ENCODE results near the gene COA8. TPM values are rescaled to one million over a fixed set of nuclear protein-coding genes. Genes with fewer than 3 reads are reported as not detected.
A peak's percentile ranks its signal among the peaks of the same experiment; 100 is the strongest.

COA8 gene
- total and polyA plus RNA-seq, 11 donors: 30.6 to 109 (median 45.9) TPM

DNA sequence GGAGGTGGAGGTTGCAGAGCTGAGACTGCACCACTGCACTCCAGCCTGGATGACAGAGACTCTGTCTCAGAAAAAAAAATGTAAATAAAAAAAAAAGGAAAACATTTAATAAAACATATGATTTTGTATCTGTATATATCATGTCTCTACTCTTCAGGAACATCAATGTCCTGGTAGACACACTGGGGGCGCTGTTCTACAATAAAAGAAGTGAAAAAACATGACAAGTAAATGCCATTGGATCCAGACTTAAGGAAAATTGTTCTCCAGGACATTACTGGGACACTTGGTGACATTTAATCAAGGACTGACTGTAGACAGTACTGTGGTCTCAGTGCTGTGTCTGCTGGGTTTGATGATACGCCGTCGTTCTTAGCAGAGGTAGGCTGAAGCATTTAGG is 50.8 kb downstream of the COA8 start:
- H3K4me1 ChIP-seq: peaks cover 0 to 3% (median under 1%) of the 10 kb centered on the region in 12 donors
- peak in 1 of 4 donors; percentile 52 for ATAC-seq
- no peak for DNase-seq
- H3K9me3 ChIP-seq: peaks cover 0 to 14% (median 9%) of the 10 kb centered on the region in 12 donors
- WGBS, 4 donors: 78 to 97% (median 86%) methylated on average over 4 of the region's 4 CpGs
- H3K36me3 ChIP-seq: no peaks in the 10 kb centered on the region
- H3K27me3 ChIP-seq: no peaks in the 10 kb centered on the region
- TF ChIP-seq, protein P1, sequence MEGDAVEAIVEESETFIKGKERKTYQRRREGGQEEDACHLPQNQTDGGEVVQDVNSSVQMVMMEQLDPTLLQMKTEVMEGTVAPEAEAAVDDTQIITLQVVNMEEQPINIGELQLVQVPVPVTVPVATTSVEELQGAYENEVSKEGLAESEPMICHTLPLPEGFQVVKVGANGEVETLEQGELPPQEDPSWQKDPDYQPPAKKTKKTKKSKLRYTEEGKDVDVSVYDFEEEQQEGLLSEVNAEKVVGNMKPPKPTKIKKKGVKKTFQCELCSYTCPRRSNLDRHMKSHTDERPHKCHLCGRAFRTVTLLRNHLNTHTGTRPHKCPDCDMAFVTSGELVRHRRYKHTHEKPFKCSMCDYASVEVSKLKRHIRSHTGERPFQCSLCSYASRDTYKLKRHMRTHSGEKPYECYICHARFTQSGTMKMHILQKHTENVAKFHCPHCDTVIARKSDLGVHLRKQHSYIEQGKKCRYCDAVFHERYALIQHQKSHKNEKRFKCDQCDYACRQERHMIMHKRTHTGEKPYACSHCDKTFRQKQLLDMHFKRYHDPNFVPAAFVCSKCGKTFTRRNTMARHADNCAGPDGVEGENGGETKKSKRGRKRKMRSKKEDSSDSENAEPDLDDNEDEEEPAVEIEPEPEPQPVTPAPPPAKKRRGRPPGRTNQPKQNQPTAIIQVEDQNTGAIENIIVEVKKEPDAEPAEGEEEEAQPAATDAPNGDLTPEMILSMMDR (IDR thresholded peaks at IDR 0.05): peak in 7 of 12 donors; percentile 19 to 69 (median 38)
- TF ChIP-seq POLR2A (IDR thresholded peaks at IDR 0.05): no peak
- intact Hi-C loops (cut with DNase I): no loop called here
- no peak overlapping the region for H3K27ac ChIP-seq
- H3K4me3 ChIP-seq: no peak overlapping the region

DNA sequence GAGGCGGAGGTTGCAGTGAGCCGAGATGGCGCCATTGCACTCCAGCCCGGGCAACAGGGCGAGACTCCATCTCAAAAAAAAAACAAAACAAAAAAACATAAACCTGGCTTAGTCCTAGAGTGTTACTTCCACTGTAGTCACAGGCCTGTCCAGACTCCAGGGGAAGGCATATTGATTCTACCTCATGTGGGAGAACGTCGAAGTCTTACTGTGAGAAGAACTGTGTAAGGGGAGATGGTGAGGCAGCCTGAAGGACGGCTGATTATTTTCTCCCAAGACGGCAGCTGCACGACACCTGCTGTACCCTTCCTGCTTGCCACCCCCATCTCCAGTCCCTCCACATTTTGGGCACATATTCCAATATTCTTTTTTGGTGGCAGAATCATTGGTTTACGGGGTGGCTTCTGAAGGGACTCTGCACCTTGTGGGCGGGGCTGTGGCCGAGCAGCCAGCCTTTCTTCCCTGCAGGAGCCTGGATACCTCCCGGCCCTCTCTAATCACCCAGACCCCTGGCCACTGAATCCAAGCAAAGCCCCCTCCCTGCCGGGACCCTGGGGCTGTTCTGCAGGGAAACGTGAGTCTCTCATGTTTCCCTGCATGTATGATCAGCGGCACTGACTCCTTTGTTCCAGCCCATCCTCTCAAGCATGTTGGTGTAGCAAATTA is 54.0 kb downstream of the COA8 start:
- no peak for TF ChIP-seq POLR2A (IDR thresholded peaks at IDR 0.05)
- TF ChIP-seq, protein P1 (IDR thresholded peaks at IDR 0.05): no peak
- H3K9me3 ChIP-seq: peaks cover 0 to 2% (median under 1%) of the 10 kb centered on the region in 12 donors
- H3K4me3 ChIP-seq: no peak overlapping the region
- intact Hi-C loops (cut with DNase I): no loop called here
- no peaks in the 10 kb centered on the region for H3K27me3 ChIP-seq
- 83 to 88% (median 86%) methylated on average over 17 of the region's 17 CpGs for WGBS, 4 donors
- DNase-seq: no peak
- H3K36me3 ChIP-seq: no peaks in the 10 kb centered on the region
- no peaks in the 10 kb centered on the region for H3K4me1 ChIP-seq
- H3K27ac ChIP-seq: no peak overlapping the region
- ATAC-seq: no peak

DNA sequence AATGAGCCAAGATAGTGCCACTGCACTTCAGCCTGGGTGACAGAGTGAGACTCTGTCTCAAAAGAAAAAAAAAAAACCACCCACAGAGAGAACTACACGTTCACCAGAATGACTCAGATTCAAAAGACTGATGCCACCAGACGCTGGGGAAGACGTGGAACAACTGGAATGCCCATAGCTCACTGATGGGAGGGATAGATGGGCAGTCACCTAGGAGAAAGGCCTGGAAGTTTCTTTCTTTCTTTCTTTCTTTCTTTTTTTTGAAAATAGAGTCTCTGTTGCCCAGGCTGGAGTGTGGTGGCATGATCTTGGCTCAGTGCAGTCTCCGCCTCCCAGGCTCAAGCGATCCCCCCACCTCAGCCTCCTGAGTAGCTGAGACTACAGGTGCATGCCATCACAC is 56.3 kb downstream of the COA8 start:
- no peaks in the 10 kb centered on the region for H3K9me3 ChIP-seq
- no peak for TF ChIP-seq POLR2A (IDR thresholded peaks at IDR 0.05)
- TF ChIP-seq, protein P1 (IDR thresholded peaks at IDR 0.05): no peak
- H3K27me3 ChIP-seq: no peaks in the 10 kb centered on the region
- DNase-seq: no peak
- H3K4me1 ChIP-seq: peaks cover under 1 to 10% (median 7%) of the 10 kb centered on the region in 12 donors
- H3K36me3 ChIP-seq: no peaks in the 10 kb centered on the region
- H3K27ac ChIP-seq: no peak overlapping the region
- WGBS, 4 donors: 75 to 81% (median 77%) methylated on average over 5 of the region's 5 CpGs
- no peak overlapping the region for H3K4me3 ChIP-seq
- intact Hi-C loops (cut with DNase I): no loop called here
- ATAC-seq: no peak

DNA sequence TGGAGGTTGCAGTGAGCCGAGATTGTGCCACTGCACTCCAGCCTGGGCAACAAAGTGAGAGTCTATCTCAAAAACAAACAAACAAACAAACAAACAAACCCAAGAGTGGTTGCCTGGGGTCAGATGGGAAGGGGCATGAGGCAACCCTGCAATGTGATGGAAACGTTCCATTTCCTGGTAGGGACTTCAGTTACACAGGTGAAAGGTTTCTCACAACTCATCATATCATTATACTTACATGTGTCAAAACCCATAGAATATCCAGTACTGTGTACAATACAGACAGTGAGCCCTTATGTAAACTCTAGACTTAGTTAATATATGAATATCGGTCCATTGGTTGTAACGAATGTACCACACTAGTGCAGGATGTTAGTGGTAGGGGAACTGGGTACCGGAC is 59.1 kb downstream of the COA8 start:
- Histone ChIP-seq H3K27ac (no peak overlapping the region), H3K27me3 (no peaks in the 10 kb centered on the region), H3K4me1 (peaks cover 3 to 28% (median 20%) of the 10 kb centered on the region in 12 donors), H3K4me3 (no peak overlapping the region), H3K9me3 (no peaks in the 10 kb centered on the region), H3K36me3 (no peaks in the 10 kb centered on the region)
- TF ChIP-seq, protein P1 (IDR thresholded peaks at IDR 0.05): no peak
- TF ChIP-seq POLR2A (IDR thresholded peaks at IDR 0.05): no peak
- 88 to 93% (median 90%) methylated on average over 5 of the region's 5 CpGs for WGBS, 4 donors
- intact Hi-C loops (cut with DNase I): loop anchor here in 3 of 10 donors (10.0 kb wide), 2 partner anchors 47 to 63 kb away; no protein-coding TSS in a partner anchor
- DNase-seq (no peak), ATAC-seq (no peak)

All from heart left ventricle (tissue), 16 donors.